Measurements from ENCODE around the gene PDE6D. TPM values are rescaled to one million over a fixed set of nuclear protein-coding genes. Genes with fewer than 3 reads are reported as not detected.

Gene PDE6D
- total and polyA plus RNA-seq, 2 of the 13 experiments (the other 11 are each of a cell fraction or from before 2014, with no cell fraction given), result 14.1 to 23.2 TPM

DNA sequence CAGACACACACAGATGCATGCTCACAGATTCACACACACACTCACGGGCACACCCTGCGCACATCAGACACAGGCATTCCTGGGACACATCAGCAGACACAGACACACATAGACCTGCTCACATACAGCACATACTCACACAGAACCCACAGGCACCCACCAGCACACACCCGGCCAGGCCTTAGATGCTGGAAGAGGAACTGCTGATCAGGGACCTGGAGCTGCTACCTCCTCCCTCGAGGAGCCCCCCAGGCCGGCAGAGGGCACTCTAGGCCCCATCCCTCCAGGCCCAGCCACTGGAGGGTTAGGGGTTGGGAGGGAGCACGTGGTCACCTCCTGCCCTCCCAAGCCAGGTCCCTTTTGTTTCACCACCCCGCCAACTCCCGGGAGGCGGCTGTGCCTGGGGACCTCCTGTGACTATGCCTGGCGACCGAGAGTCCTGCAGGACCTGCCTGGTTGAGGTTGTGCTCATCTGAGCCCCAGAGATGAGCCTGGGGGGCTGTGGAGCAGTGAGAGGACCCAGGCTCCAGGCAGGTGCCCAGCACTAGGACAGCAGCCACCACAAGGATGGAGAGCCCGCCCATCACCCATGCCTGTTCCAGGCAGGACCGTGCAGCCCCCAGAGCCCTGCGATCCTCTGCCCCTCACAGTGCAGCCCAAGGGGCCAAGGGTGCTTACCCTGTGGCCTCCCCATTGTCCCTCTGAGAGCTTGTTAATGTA is 93.8 kb downstream of the PDE6D start (continued):
- TF ChIP-seq TRIM22 (IDR thresholded peaks at IDR 0.05), result no peak
- no peak for TF ChIP-seq LRRFIP1 (CRISPR knock-in tag; conservative IDR thresholded peaks at IDR 0.05)
- TF ChIP-seq, protein P1, sequence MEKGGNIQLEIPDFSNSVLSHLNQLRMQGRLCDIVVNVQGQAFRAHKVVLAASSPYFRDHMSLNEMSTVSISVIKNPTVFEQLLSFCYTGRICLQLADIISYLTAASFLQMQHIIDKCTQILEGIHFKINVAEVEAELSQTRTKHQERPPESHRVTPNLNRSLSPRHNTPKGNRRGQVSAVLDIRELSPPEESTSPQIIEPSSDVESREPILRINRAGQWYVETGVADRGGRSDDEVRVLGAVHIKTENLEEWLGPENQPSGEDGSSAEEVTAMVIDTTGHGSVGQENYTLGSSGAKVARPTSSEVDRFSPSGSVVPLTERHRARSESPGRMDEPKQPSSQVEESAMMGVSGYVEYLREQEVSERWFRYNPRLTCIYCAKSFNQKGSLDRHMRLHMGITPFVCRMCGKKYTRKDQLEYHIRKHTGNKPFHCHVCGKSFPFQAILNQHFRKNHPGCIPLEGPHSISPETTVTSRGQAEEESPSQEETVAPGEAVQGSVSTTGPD (CRISPR knock-in tag; IDR thresholded peaks at IDR 0.05), result peak; percentile 72; the same call in 1 of the 2 replicates
- no peak for TF ChIP-seq FLYWCH1 (CRISPR knock-in tag; IDR thresholded peaks at IDR 0.05)
- TF ChIP-seq, protein P2, sequence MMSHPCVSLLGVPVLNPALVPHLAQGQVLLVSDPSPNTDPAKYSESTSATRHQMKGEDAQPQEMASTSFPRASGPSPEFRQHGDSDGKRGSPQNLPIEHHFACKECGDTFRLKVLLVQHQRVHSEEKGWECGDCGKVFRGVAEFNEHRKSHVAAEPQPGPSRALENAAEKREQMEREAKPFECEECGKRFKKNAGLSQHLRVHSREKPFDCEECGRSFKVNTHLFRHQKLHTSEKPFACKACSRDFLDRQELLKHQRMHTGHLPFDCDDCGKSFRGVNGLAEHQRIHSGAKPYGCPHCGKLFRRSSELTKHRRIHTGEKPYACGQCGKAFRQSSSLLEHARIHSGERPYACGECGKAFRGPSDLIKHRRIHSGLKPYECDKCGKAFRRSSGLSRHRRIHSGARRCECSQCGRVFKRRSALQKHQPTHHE (CRISPR knock-in tag; IDR thresholded peaks at IDR 0.05; ENCODE audit: borderline replicate concordance), result peak; percentile 57; the same call in 1 of the 2 replicates
- TF ChIP-seq RELA (CRISPR knock-in tag; IDR thresholded peaks at IDR 0.05), result no peak; the same call in 1 of the 2 replicates
- TF ChIP-seq NKX3-1 (CRISPR knock-in tag; IDR thresholded peaks at IDR 0.05), result no peak
- TF ChIP-seq ZNF235 (CRISPR knock-in tag; IDR thresholded peaks at IDR 0.05; ENCODE audit: borderline replicate concordance), result no peak; the same call in 1 of the 2 replicates
- peak; percentile 73; the same call in 1 of the 2 replicates for TF ChIP-seq MXD1 (CRISPR knock-in tag; IDR thresholded peaks at IDR 0.05)
- TF ChIP-seq ARHGAP35 (CRISPR knock-in tag; IDR thresholded peaks at IDR 0.05; ENCODE audit: borderline replicate concordance), result peak; percentile 54; the same call in 1 of the 2 replicates
- TF ChIP-seq, protein P3, sequence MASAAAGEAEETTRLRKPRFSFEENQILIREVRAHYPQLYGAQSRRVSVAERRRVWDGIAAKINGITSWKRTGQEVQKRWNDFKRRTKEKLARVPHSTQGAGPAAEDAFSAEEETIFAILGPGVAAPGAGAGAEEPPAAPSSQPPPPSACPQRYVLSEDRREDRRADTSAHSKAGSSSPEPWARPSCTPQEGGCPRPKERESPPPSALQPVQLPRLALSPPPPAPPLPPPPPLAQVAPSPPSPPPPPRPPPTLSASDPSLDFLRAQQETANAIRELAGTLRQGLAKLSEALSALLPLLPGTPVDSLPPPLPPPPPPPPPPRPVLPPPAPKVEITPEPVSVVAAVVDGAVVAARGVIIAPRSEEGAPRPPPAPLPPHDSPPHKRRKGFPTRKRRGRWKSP (CRISPR knock-in tag; IDR thresholded peaks at IDR 0.05), result no peak
- peak; percentile 99 for TF ChIP-seq MYC (CRISPR knock-in tag; IDR thresholded peaks at IDR 0.05; ENCODE audit: borderline replicate concordance)
- peak; percentile 91 for TF ChIP-seq RAD21 (CRISPR knock-in tag; IDR thresholded peaks at IDR 0.05)
- peak; percentile 52; the same call in 1 of the 2 replicates for TF ChIP-seq ZKSCAN8 (CRISPR knock-in tag; IDR thresholded peaks at IDR 0.05; ENCODE audit: borderline replicate concordance)
- TF ChIP-seq, protein P4, sequence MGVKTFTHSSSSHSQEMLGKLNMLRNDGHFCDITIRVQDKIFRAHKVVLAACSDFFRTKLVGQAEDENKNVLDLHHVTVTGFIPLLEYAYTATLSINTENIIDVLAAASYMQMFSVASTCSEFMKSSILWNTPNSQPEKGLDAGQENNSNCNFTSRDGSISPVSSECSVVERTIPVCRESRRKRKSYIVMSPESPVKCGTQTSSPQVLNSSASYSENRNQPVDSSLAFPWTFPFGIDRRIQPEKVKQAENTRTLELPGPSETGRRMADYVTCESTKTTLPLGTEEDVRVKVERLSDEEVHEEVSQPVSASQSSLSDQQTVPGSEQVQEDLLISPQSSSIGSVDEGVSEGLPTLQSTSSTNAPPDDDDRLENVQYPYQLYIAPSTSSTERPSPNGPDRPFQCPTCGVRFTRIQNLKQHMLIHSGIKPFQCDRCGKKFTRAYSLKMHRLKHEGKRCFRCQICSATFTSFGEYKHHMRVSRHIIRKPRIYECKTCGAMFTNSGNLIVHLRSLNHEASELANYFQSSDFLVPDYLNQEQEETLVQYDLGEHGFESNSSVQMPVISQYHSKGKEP (CRISPR knock-in tag; IDR thresholded peaks at IDR 0.05), result no peak
- no peak for TF ChIP-seq ZNF564 (CRISPR knock-in tag; IDR thresholded peaks at IDR 0.05)
- peak; percentile 52; the same call in 1 of the 2 replicates for TF ChIP-seq RNF2 (conservative IDR thresholded peaks at IDR 0.05; ENCODE audit: low read depth)
- TF ChIP-seq IKZF4 (CRISPR knock-in tag; IDR thresholded peaks at IDR 0.05; ENCODE audit: borderline replicate concordance, low read depth, not compliant biosample characterization), result peak; percentile 72
- no peak for TF ChIP-seq SP2 (CRISPR knock-in tag; IDR thresholded peaks at IDR 0.05)
